HL-60 (cell line): Measurements from ENCODE around the gene GAB2.

Source experiments
- DNase-seq, 2 experiments: peaks; one replicate each; pipeline ENCODE4 v3.0.0-alpha.2; 2010 to 2020; ENCODE audit warnings: low read depth in 1 of 2, low spot score in 1 of 2
- H3K27ac ChIP-seq: fragments of 250-450 bp; sonication (Bioruptor Pico); replicated peaks from 2 replicates; pipeline ENCODE4 v1.5.1; 2020; ENCODE audit warnings: mild to moderate bottlenecking, moderate library complexity
- H3K27me3 ChIP-seq: fragments of 250-450 bp; sonication (Bioruptor Pico); 2 replicates; pipeline ENCODE4 v1.5.1; 2021; ENCODE audit warnings: mild to moderate bottlenecking, moderate library complexity; ENCODE audit not compliant: insufficient read depth, poor library complexity, severe bottlenecking
- H3K4me3 ChIP-seq: replicated peaks from 2 replicates; pipeline ENCODE4 v1.5.1; 2011; ENCODE audit warnings: mild to moderate bottlenecking, control low read depth, low read length; ENCODE audit not compliant: insufficient read depth
- CTCF ChIP-seq: IDR thresholded peaks from one replicate; pipeline ENCODE4 v1.5.1; 2011; ENCODE audit warnings: low read length, control low read depth, inconsistent platforms; ENCODE audit not compliant: insufficient read depth
- GABPA ChIP-seq: IDR thresholded peaks from 2 replicates; pipeline ENCODE4 v1.6.1; 2012; ENCODE audit warnings: low read depth
- POLR2AphosphoS5 ChIP-seq: IDR thresholded peaks from 2 replicates; pipeline ENCODE4 v1.6.1; 2012; ENCODE audit warnings: low read depth
- REST ChIP-seq: IDR thresholded peaks from 2 replicates; pipeline ENCODE4 v1.6.1; 2012; ENCODE audit warnings: low read depth; ENCODE audit not compliant: insufficient replicate concordance
- SPI1 ChIP-seq: IDR thresholded peaks from 2 replicates; pipeline ENCODE4 v1.6.1; 2012; ENCODE audit warnings: low read depth, mild to moderate bottlenecking, borderline replicate concordance

Gene GAB2

GRCh38 chr11:78372114-78372768 lies 45.4 kb downstream of the GAB2 start:
- Histone ChIP-seq H3K27ac (no peak overlapping the region), H3K4me3 (no peak overlapping the region), H3K27me3 (no peaks in the 10 kb centered on the region)
- DNase-seq, result no peak
- no peak for TF ChIP-seq CTCF
- no peak for TF ChIP-seq GABPA
- TF ChIP-seq SPI1, result no peak

GRCh38 chr11:78371221-78371891 lies 46.3 kb downstream of the GAB2 start:
- H3K4me3 ChIP-seq, result no peak overlapping the region
- H3K27ac ChIP-seq, result no peak overlapping the region
- no peak for DNase-seq
- no peaks in the 10 kb centered on the region for H3K27me3 ChIP-seq
- TF ChIP-seq REST, result no peak
- TF ChIP-seq GABPA, result no peak
- TF ChIP-seq POLR2AphosphoS5, result no peak
- no peak for TF ChIP-seq CTCF
- no peak for TF ChIP-seq SPI1

- no peak overlapping the region for H3K27ac ChIP-seq
- no peak for DNase-seq
- H3K4me3 ChIP-seq, result no peak overlapping the region
- no peaks in the 10 kb centered on the region for H3K27me3 ChIP-seq
- TF ChIP-seq GABPA (no peak), SPI1 (no peak), CTCF (no peak), REST (no peak)
These were observed 47.0 kb downstream of the GAB2 start for GRCh38 chr11:78370406-78371172.
